OCI-LY7 (cell line): ENCODE measurements around the gene RSAD2.

ENCODE experiments used
- CTCF ChIP-seq: fragments of 200-600 bp; sonication (generic); conservative IDR thresholded peaks from 2 replicates; pipeline ENCODE4 v1.5.1; 2014; ENCODE audit warnings: mild to moderate bottlenecking, antibody characterized with exemption, low read length, moderate library complexity, mixed read lengths
- EZH2phosphoT487 ChIP-seq: fragments of 200-600 bp; sonication (generic); IDR thresholded peaks from 2 replicates; pipeline ENCODE4 v1.6.1; 2018; ENCODE audit warnings: low read depth, borderline replicate concordance, mild to moderate bottlenecking, mixed run types, antibody characterized with exemption, low read length, moderate library complexity, mixed read lengths

GRCh38 chr2:6916224-6916623 is 38.6 kb downstream of the RSAD2 start:
- no peak for TF ChIP-seq CTCF
- TF ChIP-seq EZH2phosphoT487: no peak
